IMR-90 (cell line): ENCODE data around the gene TIGAR.

Experiments used
- BHLHE40 ChIP-seq: fragments of 150-350 bp; IDR thresholded peaks from 2 replicates; pipeline ENCODE4 v1.6.1; 2016; ENCODE audit warnings: mild to moderate bottlenecking, low read depth, low read length
- CEBPB ChIP-seq: IDR thresholded peaks from 2 replicates; pipeline ENCODE4 v1.6.1; 2012; ENCODE audit warnings: low read depth, low read length, improper control_type of control experiment
- CHD1 ChIP-seq: IDR thresholded peaks from 2 replicates; pipeline ENCODE4 v1.6.1; 2012; ENCODE audit warnings: low read depth, low read length, improper control_type of control experiment
- FOS ChIP-seq: fragments of 150-350 bp; IDR thresholded peaks from 2 replicates; pipeline ENCODE4 v1.6.1; 2016; ENCODE audit warnings: low read depth, low read length
- MAFK ChIP-seq: IDR thresholded peaks from 2 replicates; pipeline ENCODE4 v1.6.1; 2012; ENCODE audit warnings: low read depth, low read length, improper control_type of control experiment
- MXI1 ChIP-seq: IDR thresholded peaks from 2 replicates; pipeline ENCODE4 v1.6.1; 2012; ENCODE audit warnings: low read depth, mild to moderate bottlenecking, low read length, moderate library complexity, borderline replicate concordance
- POLR2A ChIP-seq: IDR thresholded peaks from 2 replicates; pipeline ENCODE4 v1.6.1; 2012; ENCODE audit warnings: mild to moderate bottlenecking, low read depth, low read length
- RAD21 ChIP-seq: IDR thresholded peaks from 2 replicates; pipeline ENCODE4 v1.6.1; 2012; ENCODE audit warnings: low read length, improper control_type of control experiment
- RCOR1 ChIP-seq: IDR thresholded peaks from 2 replicates; pipeline ENCODE4 v1.6.1; 2012; ENCODE audit warnings: mild to moderate bottlenecking, low read length, improper control_type of control experiment; ENCODE audit not compliant: insufficient replicate concordance
- SMC3 ChIP-seq: fragments of 150-350 bp; IDR thresholded peaks from 2 replicates; pipeline ENCODE4 v1.6.1; 2016; ENCODE audit warnings: low read depth, mild to moderate bottlenecking, antibody characterized with exemption, low read length, moderate library complexity
- USF2 ChIP-seq: fragments of 150-350 bp; IDR thresholded peaks from 2 replicates; pipeline ENCODE4 v1.6.1; 2017; ENCODE audit warnings: mild to moderate bottlenecking, antibody characterized with exemption, low read length, low read depth
- TF ChIP-seq, protein P1 (sequence below): conservative IDR thresholded peaks from 2 replicates; pipeline ENCODE4 v1.5.1; 2012; ENCODE audit warnings: mild to moderate bottlenecking, low read depth, low read length, improper control_type of control experiment
- TF ChIP-seq, protein P2 (sequence below): fragments of 150-350 bp; IDR thresholded peaks from 2 replicates; pipeline ENCODE4 v1.6.1; 2016; ENCODE audit warnings: low read depth, mild to moderate bottlenecking, low read length, moderate library complexity, borderline replicate concordance

DNA sequence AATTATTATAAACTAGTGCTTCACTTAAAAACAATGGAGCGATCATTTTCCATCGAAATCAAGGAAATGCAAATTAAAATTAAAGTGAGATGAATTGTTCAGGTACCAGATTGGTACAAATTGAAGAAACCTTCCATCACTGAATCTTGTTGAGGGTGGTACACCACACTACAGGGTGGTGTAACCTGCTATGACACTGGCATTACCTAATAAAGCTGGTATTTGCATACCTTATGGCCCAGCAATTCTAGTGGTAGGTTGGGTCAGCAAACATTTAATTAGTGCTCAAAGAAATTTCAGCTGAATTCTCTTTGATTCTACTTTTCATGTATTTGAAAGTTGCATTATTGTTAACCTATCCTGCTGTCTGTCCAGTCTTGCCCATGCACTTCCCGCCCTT lies 9.2 kb downstream of the TIGAR start:
- TF ChIP-seq, protein P1, sequence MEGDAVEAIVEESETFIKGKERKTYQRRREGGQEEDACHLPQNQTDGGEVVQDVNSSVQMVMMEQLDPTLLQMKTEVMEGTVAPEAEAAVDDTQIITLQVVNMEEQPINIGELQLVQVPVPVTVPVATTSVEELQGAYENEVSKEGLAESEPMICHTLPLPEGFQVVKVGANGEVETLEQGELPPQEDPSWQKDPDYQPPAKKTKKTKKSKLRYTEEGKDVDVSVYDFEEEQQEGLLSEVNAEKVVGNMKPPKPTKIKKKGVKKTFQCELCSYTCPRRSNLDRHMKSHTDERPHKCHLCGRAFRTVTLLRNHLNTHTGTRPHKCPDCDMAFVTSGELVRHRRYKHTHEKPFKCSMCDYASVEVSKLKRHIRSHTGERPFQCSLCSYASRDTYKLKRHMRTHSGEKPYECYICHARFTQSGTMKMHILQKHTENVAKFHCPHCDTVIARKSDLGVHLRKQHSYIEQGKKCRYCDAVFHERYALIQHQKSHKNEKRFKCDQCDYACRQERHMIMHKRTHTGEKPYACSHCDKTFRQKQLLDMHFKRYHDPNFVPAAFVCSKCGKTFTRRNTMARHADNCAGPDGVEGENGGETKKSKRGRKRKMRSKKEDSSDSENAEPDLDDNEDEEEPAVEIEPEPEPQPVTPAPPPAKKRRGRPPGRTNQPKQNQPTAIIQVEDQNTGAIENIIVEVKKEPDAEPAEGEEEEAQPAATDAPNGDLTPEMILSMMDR: no peak
- TF ChIP-seq POLR2A (no peak), CEBPB (no peak), CHD1 (no peak), RCOR1 (no peak), FOS (no peak), SMC3 (no peak), BHLHE40 (no peak), USF2 (no peak), RAD21 (no peak), MXI1 (no peak), MAFK (no peak)
- TF ChIP-seq, protein P2, sequence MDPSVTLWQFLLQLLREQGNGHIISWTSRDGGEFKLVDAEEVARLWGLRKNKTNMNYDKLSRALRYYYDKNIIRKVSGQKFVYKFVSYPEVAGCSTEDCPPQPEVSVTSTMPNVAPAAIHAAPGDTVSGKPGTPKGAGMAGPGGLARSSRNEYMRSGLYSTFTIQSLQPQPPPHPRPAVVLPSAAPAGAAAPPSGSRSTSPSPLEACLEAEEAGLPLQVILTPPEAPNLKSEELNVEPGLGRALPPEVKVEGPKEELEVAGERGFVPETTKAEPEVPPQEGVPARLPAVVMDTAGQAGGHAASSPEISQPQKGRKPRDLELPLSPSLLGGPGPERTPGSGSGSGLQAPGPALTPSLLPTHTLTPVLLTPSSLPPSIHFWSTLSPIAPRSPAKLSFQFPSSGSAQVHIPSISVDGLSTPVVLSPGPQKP: no peak
